Measurements from ENCODE around the gene RAB6B. TPM values are rescaled to one million over a fixed set of nuclear protein-coding genes. Genes with fewer than 3 reads are reported as not detected.

The RAB6B gene
- total and polyA plus RNA-seq, 2 of the 8 experiments (the other 6 are each of a cell fraction or from before 2014, with no cell fraction given) = 7.9 to 15.6 TPM

- H2BK12ac ChIP-seq (ENCODE audit: low read depth, low read length) = no peak overlapping the region
- POLR2A ChIA-PET (ENCODE audit: partially characterized antibody) = interaction anchor here (1.7 kb wide), 1 partner anchor 30 kb away, joined by 3 read pairs; no protein-coding TSS in a partner anchor
- no peaks in the 10 kb centered on the region for H3K36me3 ChIP-seq (ENCODE audit: control insufficient read depth in 2 of 4, insufficient read depth in 4 of 4, low read length in 3 of 4)
- H4K20me1 ChIP-seq (replicated peaks in 1 of 2; ENCODE audit: control insufficient read depth in 1 of 2, insufficient read depth in 2 of 2, low read length in 2 of 2) = no peaks in the 10 kb centered on the region
- H3K14ac ChIP-seq (ENCODE audit: insufficient read length) = no peak overlapping the region
- H4K91ac ChIP-seq (replicated peaks; ENCODE audit: insufficient read length, low read length) = no peak overlapping the region
- no peak overlapping the region for H3K4me2 ChIP-seq (ENCODE audit: insufficient read depth in 1 of 2, low read depth in 2 of 2, low read length in 2 of 2)
- peaks cover 0 to 8% (median 0%) of the 10 kb centered on the region in 4 experiments; a peak in 2 of 7 replicates for H3K4me1 ChIP-seq (replicated peaks in 1 of 4; ENCODE audit: control insufficient read depth in 3 of 4, insufficient read depth in 4 of 4, low read length in 3 of 4)
- no peak overlapping the region for H3K4ac ChIP-seq (replicated peaks; ENCODE audit: insufficient read length, low read depth, low read length)
- H2AK5ac ChIP-seq (ENCODE audit: low read depth, low read length) = no peak overlapping the region
- H3K23me2 ChIP-seq (ENCODE audit: low read depth, low read length) = no peaks in the 10 kb centered on the region; the same call in 1 of the 2 replicates
- no peak overlapping the region for H2BK20ac ChIP-seq (ENCODE audit: low read length)
- H4K5ac ChIP-seq (ENCODE audit: insufficient read length, low read depth, low read length) = no peak overlapping the region
- H2BK120ac ChIP-seq (replicated peaks; ENCODE audit: low read depth, low read length) = no peak overlapping the region
- H3K9me3 ChIP-seq (ENCODE audit: insufficient read depth in 2 of 2, low read depth in 1 of 2, low read length in 1 of 2) = no peaks in the 10 kb centered on the region
- H2BK5ac ChIP-seq (ENCODE audit: low read depth, low read length) = no peak overlapping the region
- no peaks in the 10 kb centered on the region for H3K79me1 ChIP-seq (ENCODE audit: low read depth, low read length)
- H3K27ac ChIP-seq (ENCODE audit: low read depth, low read length) = no peak overlapping the region
- no peak overlapping the region for H4K8ac ChIP-seq (ENCODE audit: extremely low read depth, insufficient read depth, low read length)
- no peak overlapping the region for H3K18ac ChIP-seq (ENCODE audit: extremely low read depth, low read length)
- CTCF ChIA-PET (ENCODE audit: partially characterized antibody) = interaction anchor here (0.9 to 1.8 kb wide), 5 partner anchors 11 to 34 kb away, joined by 3 to 6 read pairs (median 3); no protein-coding TSS in a partner anchor
- no peak overlapping the region for H3K23ac ChIP-seq (ENCODE audit: insufficient read length)
- WGBS, 2 experiments (ENCODE audit: extremely low coverage in 1 of 2, insufficient coverage in 1 of 2, insufficient read length in 1 of 2, insufficient replicate concordance in 2 of 2, low coverage in 1 of 2, low lambda C conversion rate in 2 of 2, missing lambda C conversion rate in 1 of 2) = 86% methylated on average over 5 of the region's 5 CpGs; no CpG with 5 or more reads in 1 of the 2 experiments
- H3K27me3 ChIP-seq (replicated peaks in 1 of 4; ENCODE audit: control insufficient read depth in 3 of 4, extremely low read depth in 1 of 4, insufficient read depth in 3 of 4, low read length in 3 of 4) = no peaks in the 10 kb centered on the region
- no peak overlapping the region for H3K9ac ChIP-seq (replicated peaks in 1 of 4; ENCODE audit: extremely low read depth in 1 of 4, low read depth in 3 of 4, low read length in 3 of 4)
- FAIRE-seq (no peak), DNase-seq (ENCODE audit: low read depth in 1 of 2, low spot score in 2 of 2) (no peak)
- no peak overlapping the region for H3K56ac ChIP-seq (replicated peaks; ENCODE audit: insufficient read length, low read depth, low read length)
- no peak overlapping the region for H2AFZ ChIP-seq (ENCODE audit: low read length)
- H2BK15ac ChIP-seq (ENCODE audit: low read length) = no peak overlapping the region
- no peaks in the 10 kb centered on the region for H3K79me2 ChIP-seq (ENCODE audit: control insufficient read depth in 1 of 2, insufficient read depth in 2 of 2, low read length in 2 of 2)
- H3K4me3 ChIP-seq (ENCODE audit: extremely low read depth in 1 of 4, insufficient read depth in 2 of 4, low read depth in 3 of 4, low read length in 4 of 4) = no peak overlapping the region
- no peak for TF ChIP-seq GABPA (IDR thresholded peaks at IDR 0.05; ENCODE audit: borderline replicate concordance, insufficient read depth, low read length)
- TF ChIP-seq USF2 (IDR thresholded peaks at IDR 0.05; ENCODE audit: low read length) = no peak
- TF ChIP-seq MAX (IDR thresholded peaks at IDR 0.05) = no peak
- no peak for TF ChIP-seq SUZ12 (IDR thresholded peaks at IDR 0.05; ENCODE audit: low read length)
- no peak for TF ChIP-seq POLR2AphosphoS5 (IDR thresholded peaks at IDR 0.05; ENCODE audit: low read depth, low read length)
- no peak for TF ChIP-seq CREB1 (IDR thresholded peaks at IDR 0.05)
- TF ChIP-seq POU5F1 (IDR thresholded peaks at IDR 0.05; ENCODE audit: low read depth, low read length) = no peak
- no peak for TF ChIP-seq SP1 (IDR thresholded peaks at IDR 0.05; ENCODE audit: low read depth, low read length)
- no peak for TF ChIP-seq KDM4A (IDR thresholded peaks at IDR 0.05; ENCODE audit: low read depth, low read length, severe bottlenecking)
- TF ChIP-seq KDM1A (IDR thresholded peaks at IDR 0.05; ENCODE audit: borderline replicate concordance, low read length) = no peak
- TF ChIP-seq RAD21 (IDR thresholded peaks at IDR 0.05 in 1 of 2, conservative IDR thresholded peaks at IDR 0.05 in 1 of 2; ENCODE audit: low read depth in 2 of 2, low read length in 2 of 2) = no peak
These were observed 42.4 kb downstream of the RAB6B start for GRCh38 chr3:133853063-133853924.

Measured in H1 (cell line).